Activated T-helper 2 cell treated with anti-CD3 and anti-CD28 coated beads, Interferon-gamma antibody, Interleukin-2, Interleukin-4, amounts not matched to agents 10 μg/mL and 5 μg/mL and 100 μg/mL, durations not matched to agents 14 hours and 24 hours and 36 hours (primary cell): Measurements from ENCODE around the gene CAMK2N2. TPM values are rescaled to one million over a fixed set of nuclear protein-coding genes. Genes with fewer than 3 reads are reported as not detected.

ENCODE experiments used
- DNase-seq: peaks from one replicate; pipeline ENCODE4 v3.0.0; 2021; ENCODE audit warnings: low spot score
- H3K27ac Mint-ChIP-seq: one replicate; pipeline ENCODE4 v1.8.0; 2021; ENCODE audit warnings: mixed read lengths
- H3K27me3 Mint-ChIP-seq: one replicate; pipeline ENCODE4 v1.8.0; 2021; ENCODE audit warnings: low read depth, mixed read lengths
- H3K36me3 Mint-ChIP-seq: one replicate; pipeline ENCODE4 v1.8.0; 2021; ENCODE audit warnings: low read depth, mixed read lengths
- H3K4me1 Mint-ChIP-seq: one replicate; pipeline ENCODE4 v1.8.0; 2021; ENCODE audit warnings: low read depth, mixed read lengths
- H3K4me3 Mint-ChIP-seq: one replicate; pipeline ENCODE4 v1.8.0; 2021; ENCODE audit warnings: low read depth, mild to moderate bottlenecking, moderate library complexity, mixed read lengths
- H3K9me3 Mint-ChIP-seq: one replicate; pipeline ENCODE4 v1.8.0; 2021; ENCODE audit warnings: mixed read lengths
- intact Hi-C: fragments of 100-400 bp; cut with micrococcal nuclease; formaldehyde crosslinking; loops from one replicate; pipeline ENCODE4 v1.15.1; 2023
- total RNA-seq: library from RNA; stranded (reverse); gene quantifications from 2 replicates; pipeline ENCODE4 v1.2.3, GENCODE V29; 2022

CAMK2N2 gene
- total RNA-seq, 1 donor from 2014 or later: 0.18 TPM

- peak; percentile 83 for DNase-seq
- Mint-ChIP-seq H3K4me1 (peaks cover 7% of the 10 kb centered on the region), H3K36me3 (peaks cover 22% of the 10 kb centered on the region), H3K4me3 (peak within 1 kb of the TSS; percentile 95), H3K27ac (peak within 1 kb of the TSS; percentile 99), H3K27me3 (no peaks in the 10 kb centered on the region), H3K9me3 (no peaks in the 10 kb centered on the region)
- intact Hi-C loops: loop anchor here (1.0 to 2.0 kb wide), 8 partner anchors 51 to 364 kb away; partner anchors contain the start of genes ABCC5, ABCF3, AP2M1 and EIF2B5
These were observed 12.6 kb downstream of the CAMK2N2 start, which contains the start of gene ALG3 for GRCh38 chr3:184248454-184249411. ALG3 (minus strand) TSS chr3:184248962; CDS start chr3:184248940, 22 bp downstream.

- intact Hi-C loops: no loop called here
- H3K27me3 Mint-ChIP-seq: no peaks in the 10 kb centered on the region
- H3K4me3 Mint-ChIP-seq: no peak overlapping the region
- DNase-seq: no peak
- no peaks in the 10 kb centered on the region for H3K4me1 Mint-ChIP-seq
- H3K36me3 Mint-ChIP-seq: peaks cover 35% of the 10 kb centered on the region
- no peaks in the 10 kb centered on the region for H3K9me3 Mint-ChIP-seq
- no peak overlapping the region for H3K27ac Mint-ChIP-seq
These were observed 19.1 kb downstream of the CAMK2N2 start for GRCh38 chr3:184242297-184242685.

GRCh38 chr3:184241447-184242296, 19.7 kb downstream of the CAMK2N2 start:
- Mint-ChIP-seq H3K36me3 (peaks cover 35% of the 10 kb centered on the region), H3K4me3 (no peak overlapping the region), H3K27me3 (no peaks in the 10 kb centered on the region), H3K4me1 (no peaks in the 10 kb centered on the region), H3K9me3 (no peaks in the 10 kb centered on the region), H3K27ac (no peak overlapping the region)
- DNase-seq: no peak
- intact Hi-C loops: no loop called here

- Mint-ChIP-seq H3K4me1 (no peaks in the 10 kb centered on the region), H3K27me3 (no peaks in the 10 kb centered on the region), H3K27ac (no peak overlapping the region), H3K36me3 (peaks cover 34% of the 10 kb centered on the region), H3K9me3 (no peaks in the 10 kb centered on the region), H3K4me3 (no peak overlapping the region)
- intact Hi-C loops: no loop called here
- DNase-seq: no peak
These were observed 20.3 kb downstream of the CAMK2N2 start for GRCh38 chr3:184241141-184241446.

GRCh38 chr3:184240384-184241140, 20.8 kb downstream of the CAMK2N2 start:
- Mint-ChIP-seq H3K9me3 (no peaks in the 10 kb centered on the region), H3K27ac (no peak overlapping the region), H3K4me1 (no peaks in the 10 kb centered on the region), H3K36me3 (peaks cover 28% of the 10 kb centered on the region), H3K27me3 (no peaks in the 10 kb centered on the region), H3K4me3 (no peak overlapping the region)
- intact Hi-C loops: no loop called here
- DNase-seq: no peak

GRCh38 chr3:184239708-184240107, 21.6 kb downstream of the CAMK2N2 start:
- Mint-ChIP-seq H3K27ac (no peak overlapping the region), H3K9me3 (no peaks in the 10 kb centered on the region), H3K27me3 (no peaks in the 10 kb centered on the region), H3K36me3 (peaks cover 20% of the 10 kb centered on the region), H3K4me1 (no peaks in the 10 kb centered on the region), H3K4me3 (no peak overlapping the region)
- DNase-seq: no peak
- intact Hi-C loops: no loop called here

GRCh38 chr3:184239221-184239620, 22.1 kb downstream of the CAMK2N2 start:
- Mint-ChIP-seq H3K27ac (no peak overlapping the region), H3K4me1 (no peaks in the 10 kb centered on the region), H3K4me3 (no peak overlapping the region), H3K27me3 (no peaks in the 10 kb centered on the region), H3K36me3 (peaks cover 15% of the 10 kb centered on the region), H3K9me3 (no peaks in the 10 kb centered on the region)
- intact Hi-C loops: no loop called here
- no peak for DNase-seq

- Mint-ChIP-seq H3K4me3 (no peak overlapping the region), H3K4me1 (no peaks in the 10 kb centered on the region), H3K9me3 (no peaks in the 10 kb centered on the region), H3K27ac (no peak overlapping the region), H3K27me3 (no peaks in the 10 kb centered on the region), H3K36me3 (peaks cover 9% of the 10 kb centered on the region)
- intact Hi-C loops: no loop called here
- DNase-seq: no peak
These were observed 23.0 kb downstream of the CAMK2N2 start for GRCh38 chr3:184238246-184238818.

- H3K27ac Mint-ChIP-seq: no peak overlapping the region
- H3K4me3 Mint-ChIP-seq: no peak overlapping the region
- H3K4me1 Mint-ChIP-seq: no peaks in the 10 kb centered on the region
- no peak for DNase-seq
- intact Hi-C loops: no loop called here
- H3K36me3 Mint-ChIP-seq: peaks cover 7% of the 10 kb centered on the region
- no peaks in the 10 kb centered on the region for H3K9me3 Mint-ChIP-seq
- H3K27me3 Mint-ChIP-seq: peaks cover 3% of the 10 kb centered on the region
These were observed 23.5 kb downstream of the CAMK2N2 start for GRCh38 chr3:184237807-184238206.

- Mint-ChIP-seq H3K27ac (no peak overlapping the region), H3K36me3 (peaks cover 2% of the 10 kb centered on the region), H3K4me1 (no peaks in the 10 kb centered on the region), H3K27me3 (peaks cover 8% of the 10 kb centered on the region), H3K4me3 (no peak overlapping the region), H3K9me3 (no peaks in the 10 kb centered on the region)
- no peak for DNase-seq
- intact Hi-C loops: no loop called here
These were observed 24.1 kb downstream of the CAMK2N2 start for GRCh38 chr3:184237211-184237610.

GRCh38 chr3:184236636-184237035, 24.7 kb downstream of the CAMK2N2 start:
- H3K4me1 Mint-ChIP-seq: no peaks in the 10 kb centered on the region
- no peaks in the 10 kb centered on the region for H3K9me3 Mint-ChIP-seq
- H3K27ac Mint-ChIP-seq: no peak overlapping the region
- intact Hi-C loops: no loop called here
- peaks cover 14% of the 10 kb centered on the region for H3K27me3 Mint-ChIP-seq
- DNase-seq: no peak
- H3K4me3 Mint-ChIP-seq: no peak overlapping the region
- H3K36me3 Mint-ChIP-seq: no peaks in the 10 kb centered on the region

GRCh38 chr3:184236033-184236410, 25.3 kb downstream of the CAMK2N2 start:
- H3K4me1 Mint-ChIP-seq: peaks cover 3% of the 10 kb centered on the region
- H3K4me3 Mint-ChIP-seq: no peak overlapping the region
- no peaks in the 10 kb centered on the region for H3K36me3 Mint-ChIP-seq
- intact Hi-C loops: no loop called here
- H3K9me3 Mint-ChIP-seq: no peaks in the 10 kb centered on the region
- no peak for DNase-seq
- peaks cover 20% of the 10 kb centered on the region for H3K27me3 Mint-ChIP-seq
- H3K27ac Mint-ChIP-seq: no peak overlapping the region
